ENCODE measurements around the gene GBF1.

- TF ChIP-seq EZH2 (IDR thresholded peaks at IDR 0.05; ENCODE audit: borderline replicate concordance, low read length) (no peak), CTCF (conservative IDR thresholded peaks at IDR 0.05 in 1 of 2, IDR thresholded peaks at IDR 0.05 in 1 of 2; ENCODE audit: extremely low read depth in 1 of 2, insufficient read depth in 1 of 2, low read depth in 1 of 2, low read length in 2 of 2) (no peak)
Observed at GRCh38 chr10:102326031-102326430, 80.7 kb downstream of the GBF1 start.

All from mammary epithelial cell (primary cell).